Brain microvascular endothelial cell (primary cell): ENCODE measurements around the gene SELENOO.
"Not testable (repeated sequence)": the region's sequence is repeated elsewhere in the genome, so short reads cannot be mapped to it uniquely, and the experiment has no call there.

ENCODE experiments used
- DNase-seq: peaks from one replicate; pipeline ENCODE4 v3.0.0-alpha.2; 2020
- H3K27ac ChIP-seq: fragments of 250-450 bp; sonication (Bioruptor Pico); 2 replicates; pipeline ENCODE4 v1.5.1; 2020; ENCODE audit warnings: mild to moderate bottlenecking, moderate library complexity
- H3K27me3 ChIP-seq: fragments of 250-450 bp; sonication (Bioruptor Pico); replicated peaks from 2 replicates; pipeline ENCODE4 v1.5.1; 2020; ENCODE audit warnings: mild to moderate bottlenecking
- H3K36me3 ChIP-seq: fragments of 250-450 bp; sonication (Bioruptor Pico); replicated peaks from 2 replicates; pipeline ENCODE4 v1.5.1; 2020; ENCODE audit warnings: mild to moderate bottlenecking
- H3K4me3 ChIP-seq: 2 replicates; pipeline ENCODE4 v1.5.1; 2011; ENCODE audit warnings: low read depth, mild to moderate bottlenecking, control low read depth, low read length, moderate library complexity
- in situ Hi-C: cut with HindIII; loops from 2 replicates; pipeline ENCODE4 v1.10.0; 2017; ENCODE audit warnings: low sequenced_read_pairs, low pct_ligation_motif_present
- TF ChIP-seq, protein P1 (sequence below): IDR thresholded peaks from 2 replicates; pipeline ENCODE4 v1.5.1; 2011; ENCODE audit warnings: low read depth, mild to moderate bottlenecking, moderate library complexity, low read length, control low read depth, inconsistent platforms; ENCODE audit errors: missing control alignments

SELENOO gene

DNA sequence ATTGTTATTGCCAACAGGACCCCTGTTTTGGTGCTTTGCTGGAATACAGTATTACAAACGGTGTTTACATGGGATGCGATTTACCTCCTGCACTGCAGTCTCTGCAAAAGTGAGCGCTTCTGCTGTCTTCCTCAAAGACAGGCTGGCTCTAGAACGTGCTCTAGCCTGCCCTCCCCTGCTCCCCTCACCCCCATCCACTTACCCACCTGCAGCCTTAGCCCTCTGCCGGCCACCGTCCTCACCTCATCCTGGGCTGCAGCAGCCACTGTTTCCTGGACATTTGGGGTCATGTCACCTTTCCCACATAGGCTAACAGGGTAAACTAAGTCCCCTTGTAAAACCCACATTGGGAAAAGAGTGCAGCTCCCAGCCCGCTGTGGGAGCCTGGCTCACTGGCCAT lies 39.9 kb upstream of the SELENOO start:
- TF ChIP-seq, protein P1, sequence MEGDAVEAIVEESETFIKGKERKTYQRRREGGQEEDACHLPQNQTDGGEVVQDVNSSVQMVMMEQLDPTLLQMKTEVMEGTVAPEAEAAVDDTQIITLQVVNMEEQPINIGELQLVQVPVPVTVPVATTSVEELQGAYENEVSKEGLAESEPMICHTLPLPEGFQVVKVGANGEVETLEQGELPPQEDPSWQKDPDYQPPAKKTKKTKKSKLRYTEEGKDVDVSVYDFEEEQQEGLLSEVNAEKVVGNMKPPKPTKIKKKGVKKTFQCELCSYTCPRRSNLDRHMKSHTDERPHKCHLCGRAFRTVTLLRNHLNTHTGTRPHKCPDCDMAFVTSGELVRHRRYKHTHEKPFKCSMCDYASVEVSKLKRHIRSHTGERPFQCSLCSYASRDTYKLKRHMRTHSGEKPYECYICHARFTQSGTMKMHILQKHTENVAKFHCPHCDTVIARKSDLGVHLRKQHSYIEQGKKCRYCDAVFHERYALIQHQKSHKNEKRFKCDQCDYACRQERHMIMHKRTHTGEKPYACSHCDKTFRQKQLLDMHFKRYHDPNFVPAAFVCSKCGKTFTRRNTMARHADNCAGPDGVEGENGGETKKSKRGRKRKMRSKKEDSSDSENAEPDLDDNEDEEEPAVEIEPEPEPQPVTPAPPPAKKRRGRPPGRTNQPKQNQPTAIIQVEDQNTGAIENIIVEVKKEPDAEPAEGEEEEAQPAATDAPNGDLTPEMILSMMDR: no peak
- Histone ChIP-seq H3K27me3 (no peaks in the 10 kb centered on the region), H3K4me3 (no peak overlapping the region), H3K27ac (no peak overlapping the region), H3K36me3 (no peaks in the 10 kb centered on the region)
- in situ Hi-C loops: no loop called here
- no peak for DNase-seq

GRCh38 chr22:50161508-50162390 lies 39.1 kb upstream of the SELENOO start:
- no peak overlapping the region for H3K4me3 ChIP-seq
- no peaks in the 10 kb centered on the region for H3K27me3 ChIP-seq
- no peak overlapping the region for H3K27ac ChIP-seq
- H3K36me3 ChIP-seq: no peaks in the 10 kb centered on the region
- TF ChIP-seq, protein P1: no peak
- no peak for DNase-seq
- in situ Hi-C loops: no loop called here

GRCh38 chr22:50162391-50162956 lies 38.3 kb upstream of the SELENOO start:
- Histone ChIP-seq H3K27me3 (no peaks in the 10 kb centered on the region), H3K27ac (no peak overlapping the region), H3K4me3 (no peak overlapping the region), H3K36me3 (no peaks in the 10 kb centered on the region)
- in situ Hi-C loops: no loop called here
- TF ChIP-seq, protein P1: no peak
- no peak for DNase-seq

DNA sequence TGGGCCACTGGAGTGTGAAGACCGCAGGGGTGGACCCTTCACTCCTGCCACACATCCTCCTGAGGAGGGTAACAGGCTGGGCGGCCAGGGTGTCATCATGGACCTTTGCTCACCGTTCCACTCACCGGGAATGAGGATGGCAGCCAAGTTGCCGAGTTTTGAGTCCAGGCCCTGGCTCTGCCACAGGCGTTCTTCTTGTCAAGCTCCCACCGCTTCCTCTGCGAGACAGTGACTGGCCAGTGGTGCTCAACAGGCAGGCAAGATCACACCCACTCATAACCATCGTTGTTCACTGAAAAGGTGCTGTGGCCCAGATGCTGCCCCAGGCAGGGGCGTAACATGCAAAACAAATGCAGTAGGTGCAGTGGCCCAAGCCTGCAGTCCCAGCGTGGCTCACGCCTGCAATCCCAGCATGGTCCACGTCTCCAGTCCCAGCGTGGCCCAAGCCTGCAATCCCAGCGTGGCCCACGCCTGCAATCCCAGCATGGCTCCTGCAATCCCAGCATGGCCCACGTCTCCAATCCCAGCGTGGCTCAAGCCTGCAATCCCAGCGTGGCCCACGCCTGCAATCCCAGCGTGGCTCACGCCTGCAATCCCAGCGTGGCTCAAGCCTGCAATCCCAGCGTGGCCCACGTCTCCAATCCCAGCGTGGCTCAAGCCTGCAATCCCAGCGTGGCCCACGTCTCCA lies 35.2 kb upstream of the SELENOO start:
- in situ Hi-C loops: no loop called here
- Histone ChIP-seq H3K36me3 (no peaks in the 10 kb centered on the region), H3K27me3 (no peaks in the 10 kb centered on the region), H3K27ac (no peak overlapping the region), H3K4me3 (no peak overlapping the region)
- no peak for DNase-seq
- TF ChIP-seq, protein P1: no peak

GRCh38 chr22:50167689-50168489 lies 32.9 kb upstream of the SELENOO start:
- in situ Hi-C loops: no loop called here
- no peak for DNase-seq

DNA sequence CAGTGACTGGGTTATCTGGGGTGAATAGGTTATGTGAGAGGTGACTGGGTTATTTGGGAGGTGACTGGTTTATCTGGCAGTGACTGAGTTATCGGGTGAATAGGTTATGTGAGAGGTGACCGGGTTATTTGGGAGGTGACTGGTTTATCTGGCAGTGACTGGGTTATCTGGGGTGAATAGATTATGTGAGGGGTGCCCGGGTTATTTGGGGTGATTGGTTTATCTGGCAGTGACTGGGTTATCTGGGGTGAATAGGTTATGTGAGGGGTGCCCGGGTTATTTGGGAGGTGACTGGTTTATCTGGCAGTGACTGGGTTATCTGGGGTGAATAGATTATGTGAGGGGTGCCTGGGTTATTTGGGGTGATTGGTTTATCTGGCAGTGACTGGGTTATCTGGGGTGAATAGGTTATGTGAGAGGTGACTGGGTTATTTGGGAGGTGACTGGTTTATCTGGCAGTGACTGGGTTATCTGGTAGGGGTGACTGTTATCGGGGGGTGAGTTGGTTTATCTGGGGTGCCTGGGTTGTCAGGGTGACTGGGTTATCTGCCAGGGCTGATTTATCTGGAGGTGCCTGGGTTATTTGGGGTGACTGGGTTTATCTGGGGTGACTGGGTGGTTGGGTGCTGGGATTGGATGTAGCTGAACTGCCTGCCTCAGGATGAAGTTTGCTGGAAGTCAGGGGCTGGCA lies 32.2 kb upstream of the SELENOO start:
- H3K4me3 ChIP-seq, H3K27ac ChIP-seq, H3K27me3 ChIP-seq, DNase-seq, in situ Hi-C loops, H3K36me3 ChIP-seq: not testable (repeated sequence)

More at GRCh38 chr22:50167689-50168489, 32.9 kb upstream of the SELENOO start:
- Histone ChIP-seq H3K4me3 (no peak overlapping the region), H3K27ac (no peak overlapping the region), H3K27me3 (no peaks in the 10 kb centered on the region), H3K36me3 (no peaks in the 10 kb centered on the region)
- TF ChIP-seq, protein P1: no peak
